ENCODE results near the gene RNF14. TPM values are rescaled to one million over a fixed set of nuclear protein-coding genes. Genes with fewer than 3 reads are reported as not detected.

The RNF14 gene
- total and polyA plus RNA-seq, 2 of the 8 experiments (the other 6 are each of a cell fraction or from before 2014, with no cell fraction given), result 4.7 to 20.2 TPM

- H3K9me3 ChIP-seq (ENCODE audit: insufficient read depth in 2 of 2, low read depth in 1 of 2, low read length in 1 of 2), result no peaks in the 10 kb centered on the region
- ChIA-PET CTCF (ENCODE audit: partially characterized antibody) (interaction anchor here (1.1 to 4.7 kb wide), 3 partner anchors 10 to 274 kb away, joined by 3 to 28 read pairs (median 4); no protein-coding TSS in a partner anchor), POLR2A (ENCODE audit: partially characterized antibody) (no interaction called here)
- H3K56ac ChIP-seq (replicated peaks; ENCODE audit: insufficient read length, low read depth, low read length), result no peak overlapping the region
- H3K79me2 ChIP-seq (ENCODE audit: control insufficient read depth in 1 of 2, insufficient read depth in 2 of 2, low read length in 2 of 2), result no peaks in the 10 kb centered on the region
- no peaks in the 10 kb centered on the region for H3K36me3 ChIP-seq (ENCODE audit: control insufficient read depth in 2 of 4, insufficient read depth in 4 of 4, low read length in 3 of 4)
- no peak overlapping the region for H4K91ac ChIP-seq (replicated peaks; ENCODE audit: insufficient read length, low read length)
- no peaks in the 10 kb centered on the region for H3K79me1 ChIP-seq (ENCODE audit: low read depth, low read length)
- no peak overlapping the region for H2BK12ac ChIP-seq (ENCODE audit: low read depth, low read length)
- 85% methylated on average over 4 of the region's 4 CpGs; no CpG with 5 or more reads in 1 of the 2 experiments for WGBS, 2 experiments (ENCODE audit: extremely low coverage in 1 of 2, insufficient coverage in 1 of 2, insufficient read length in 1 of 2, insufficient replicate concordance in 2 of 2, low coverage in 1 of 2, low lambda C conversion rate in 2 of 2, missing lambda C conversion rate in 1 of 2)
- peaks cover 6% of the 10 kb centered on the region for H3K23me2 ChIP-seq (ENCODE audit: low read depth, low read length)
- peaks cover 0 to 6% (median 3%) of the 10 kb centered on the region in 4 experiments; a peak in 3 of 7 replicates for H3K4me1 ChIP-seq (replicated peaks in 1 of 4; ENCODE audit: control insufficient read depth in 3 of 4, insufficient read depth in 4 of 4, low read length in 3 of 4)
- H3K14ac ChIP-seq (ENCODE audit: insufficient read length), result no peak overlapping the region
- no peak overlapping the region for H2AK5ac ChIP-seq (ENCODE audit: low read depth, low read length)
- no peak overlapping the region for H2BK15ac ChIP-seq (ENCODE audit: low read length)
- H3K9ac ChIP-seq (replicated peaks in 1 of 4; ENCODE audit: extremely low read depth in 1 of 4, low read depth in 3 of 4, low read length in 3 of 4), result no peak overlapping the region
- no peak for DNase-seq (ENCODE audit: low read depth in 1 of 2, low spot score in 2 of 2)
- no peak overlapping the region for H4K5ac ChIP-seq (ENCODE audit: insufficient read length, low read depth, low read length)
- H3K18ac ChIP-seq (ENCODE audit: extremely low read depth, low read length), result no peak overlapping the region
- no peak for TF ChIP-seq RXRA (IDR thresholded peaks at IDR 0.05; ENCODE audit: insufficient read depth, low read depth, low read length)
- TF ChIP-seq KDM4A (IDR thresholded peaks at IDR 0.05; ENCODE audit: low read depth, low read length, severe bottlenecking), result no peak
- TF ChIP-seq TAF7 (optimal IDR thresholded peaks at IDR 0.05; ENCODE audit: borderline replicate concordance, low read depth, low read length), result no peak
- no peak overlapping the region for H2BK5ac ChIP-seq (ENCODE audit: low read depth, low read length)
- H2BK120ac ChIP-seq (replicated peaks; ENCODE audit: low read depth, low read length), result no peak overlapping the region
- no peak overlapping the region for H4K8ac ChIP-seq (ENCODE audit: extremely low read depth, insufficient read depth, low read length)
- FAIRE-seq, result no peak
- no peak overlapping the region for H3K23ac ChIP-seq (ENCODE audit: insufficient read length)
- no peak overlapping the region for H3K27ac ChIP-seq (ENCODE audit: low read depth, low read length)
- H3K4me2 ChIP-seq (ENCODE audit: insufficient read depth in 1 of 2, low read depth in 2 of 2, low read length in 2 of 2), result no peak overlapping the region
- no peak overlapping the region for H2BK20ac ChIP-seq (ENCODE audit: low read length)
- no peaks in the 10 kb centered on the region for H4K20me1 ChIP-seq (replicated peaks in 1 of 2; ENCODE audit: control insufficient read depth in 1 of 2, insufficient read depth in 2 of 2, low read length in 2 of 2)
- H3K4me3 ChIP-seq (ENCODE audit: extremely low read depth in 1 of 4, insufficient read depth in 2 of 4, low read depth in 3 of 4, low read length in 4 of 4), result no peak overlapping the region
- no peak overlapping the region for H2AFZ ChIP-seq (ENCODE audit: low read length)
- H3K27me3 ChIP-seq (replicated peaks in 1 of 4; ENCODE audit: control insufficient read depth in 3 of 4, extremely low read depth in 1 of 4, insufficient read depth in 3 of 4, low read length in 3 of 4), result no peaks in the 10 kb centered on the region
- H3K4ac ChIP-seq (replicated peaks; ENCODE audit: insufficient read length, low read depth, low read length), result no peak overlapping the region
These were observed 2.5 kb upstream of the RNF14 start for GRCh38 chr5:141966275-141966962.

Data from H1 (cell line).